ENCODE data around the gene IRAK1. TPM values are rescaled to one million over a fixed set of nuclear protein-coding genes. Genes with fewer than 3 reads are reported as not detected.
A peak's percentile ranks its signal among the peaks of the same experiment; 100 is the strongest.

The IRAK1 gene
- total RNA-seq, 2 experiments from 2014 or later = 107 to 112 TPM

GRCh38 chrX:154036513-154036912, 16.8 kb upstream of the IRAK1 start:
- Mint-ChIP-seq H3K9me3 (no peaks in the 10 kb centered on the region), H3K4me3 (no peak overlapping the region), H3K36me3 (ENCODE audit: low read depth) (peaks cover 32% of the 10 kb centered on the region), H3K27ac (no peak overlapping the region), H3K4me1 (peaks cover 26% of the 10 kb centered on the region), H3K27me3 (no peaks in the 10 kb centered on the region)
- peak; percentile 28 for DNase-seq
- CTCF ChIA-PET = interaction anchor here (0.8 to 1.0 kb wide), 2 partner anchors 10 to 24 kb away, joined by 4 to 6 read pairs; no protein-coding TSS in a partner anchor
- POLR2A ChIA-PET = no interaction called here

- Mint-ChIP-seq H3K27me3 (no peaks in the 10 kb centered on the region), H3K4me1 (peaks cover 14% of the 10 kb centered on the region), H3K36me3 (ENCODE audit: low read depth) (peaks cover 24% of the 10 kb centered on the region), H3K27ac (no peak overlapping the region), H3K4me3 (no peak overlapping the region), H3K9me3 (no peaks in the 10 kb centered on the region)
- POLR2A ChIA-PET = no interaction called here
- no peak for DNase-seq
- CTCF ChIA-PET = no interaction called here
These were observed 14.1 kb upstream of the IRAK1 start for GRCh38 chrX:154033848-154034247.

DNA sequence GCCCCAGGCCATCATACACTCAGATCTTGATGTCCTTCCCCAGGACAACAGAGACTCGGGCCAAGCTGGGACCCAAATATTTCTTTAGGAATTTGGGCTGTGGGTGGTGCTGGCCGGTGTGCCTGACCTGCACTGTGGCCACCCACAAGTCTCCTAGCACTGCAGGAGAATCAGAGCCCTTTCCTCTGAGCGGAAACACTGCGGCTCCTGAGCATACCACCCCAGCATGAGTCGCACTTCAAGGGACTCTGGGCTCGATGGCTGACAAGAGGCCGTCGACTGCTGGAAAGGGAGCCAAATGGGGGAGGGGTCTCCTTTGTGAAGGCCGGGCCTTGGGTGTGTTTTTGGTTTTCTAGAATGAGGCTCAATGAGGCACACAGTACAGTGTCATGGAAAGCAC, 13.0 kb upstream of the IRAK1 start:
- Mint-ChIP-seq H3K9me3 (no peaks in the 10 kb centered on the region), H3K36me3 (ENCODE audit: low read depth) (peaks cover 21% of the 10 kb centered on the region), H3K27me3 (no peaks in the 10 kb centered on the region), H3K27ac (no peak overlapping the region), H3K4me3 (no peak overlapping the region), H3K4me1 (peaks cover 17% of the 10 kb centered on the region)
- CTCF ChIA-PET = interaction anchor here (1.1 kb wide), 1 partner anchor 19 kb away, joined by 3 read pairs; no protein-coding TSS in a partner anchor
- POLR2A ChIA-PET = no interaction called here
- DNase-seq = no peak

DNA sequence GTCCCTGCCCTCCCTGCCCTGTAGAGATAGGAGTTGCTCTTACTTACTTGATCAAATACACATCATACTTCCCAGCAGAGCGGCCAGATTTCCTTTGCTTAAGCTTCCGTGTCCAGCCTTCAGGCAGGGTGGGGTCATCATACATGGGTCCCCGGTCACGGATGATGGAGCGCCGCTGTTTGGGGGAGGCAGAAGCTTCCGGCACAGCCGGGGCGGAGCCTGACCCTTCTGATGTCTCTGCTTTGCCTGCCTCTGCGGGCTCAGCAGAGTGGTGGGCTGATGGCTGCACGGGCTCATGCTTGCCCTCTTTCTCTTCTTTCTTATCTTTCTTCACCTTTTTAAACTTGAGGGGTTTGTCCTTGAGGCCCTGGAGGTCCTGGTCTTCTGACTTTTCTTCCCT, 12.5 kb upstream of the IRAK1 start:
- Mint-ChIP-seq H3K27me3 (no peaks in the 10 kb centered on the region), H3K4me1 (peaks cover 16% of the 10 kb centered on the region), H3K36me3 (ENCODE audit: low read depth) (peaks cover 21% of the 10 kb centered on the region), H3K27ac (no peak overlapping the region), H3K9me3 (no peaks in the 10 kb centered on the region), H3K4me3 (no peak overlapping the region)
- ChIA-PET CTCF (no interaction called here), POLR2A (no interaction called here)
- no peak for DNase-seq

GRCh38 chrX:154030715-154031305, 11.1 kb upstream of the IRAK1 start:
- H3K4me1 Mint-ChIP-seq = peaks cover 9% of the 10 kb centered on the region
- ChIA-PET CTCF (interaction anchor here (0.5 to 1.4 kb wide), 3 partner anchors 11 to 394 kb away, joined by 3 to 4 read pairs (median 3); partner anchors contain the start of gene IRAK1), POLR2A (no interaction called here)
- H3K27me3 Mint-ChIP-seq = no peaks in the 10 kb centered on the region
- no peak overlapping the region for H3K4me3 Mint-ChIP-seq
- H3K36me3 Mint-ChIP-seq (ENCODE audit: low read depth) = peaks cover 15% of the 10 kb centered on the region
- H3K27ac Mint-ChIP-seq = no peak overlapping the region
- H3K9me3 Mint-ChIP-seq = no peaks in the 10 kb centered on the region
- DNase-seq = no peak

GRCh38 chrX:154030266-154030665, 10.6 kb upstream of the IRAK1 start:
- DNase-seq = no peak
- ChIA-PET CTCF (interaction anchor here (0.8 to 1.1 kb wide), 2 partner anchors 10 to 17 kb away, joined by 3 to 4 read pairs; partner anchors contain the start of gene IRAK1), POLR2A (no interaction called here)
- Mint-ChIP-seq H3K4me3 (no peak overlapping the region), H3K36me3 (ENCODE audit: low read depth) (peaks cover 15% of the 10 kb centered on the region), H3K27ac (no peak overlapping the region), H3K9me3 (no peaks in the 10 kb centered on the region), H3K4me1 (peaks cover 9% of the 10 kb centered on the region), H3K27me3 (no peaks in the 10 kb centered on the region)

- no peak overlapping the region for H3K27ac Mint-ChIP-seq
- POLR2A ChIA-PET = no interaction called here
- DNase-seq = no peak
- CTCF ChIA-PET = interaction anchor here (0.8 to 1.1 kb wide), 2 partner anchors 9 to 16 kb away, joined by 3 to 4 read pairs; partner anchors contain the start of gene IRAK1
- no peak overlapping the region for H3K4me3 Mint-ChIP-seq
- H3K9me3 Mint-ChIP-seq = no peaks in the 10 kb centered on the region
- H3K36me3 Mint-ChIP-seq (ENCODE audit: low read depth) = peaks cover 12% of the 10 kb centered on the region
- no peaks in the 10 kb centered on the region for H3K27me3 Mint-ChIP-seq
- peaks cover 9% of the 10 kb centered on the region for H3K4me1 Mint-ChIP-seq
These were observed 9.7 kb upstream of the IRAK1 start for GRCh38 chrX:154029439-154029838.

DNA sequence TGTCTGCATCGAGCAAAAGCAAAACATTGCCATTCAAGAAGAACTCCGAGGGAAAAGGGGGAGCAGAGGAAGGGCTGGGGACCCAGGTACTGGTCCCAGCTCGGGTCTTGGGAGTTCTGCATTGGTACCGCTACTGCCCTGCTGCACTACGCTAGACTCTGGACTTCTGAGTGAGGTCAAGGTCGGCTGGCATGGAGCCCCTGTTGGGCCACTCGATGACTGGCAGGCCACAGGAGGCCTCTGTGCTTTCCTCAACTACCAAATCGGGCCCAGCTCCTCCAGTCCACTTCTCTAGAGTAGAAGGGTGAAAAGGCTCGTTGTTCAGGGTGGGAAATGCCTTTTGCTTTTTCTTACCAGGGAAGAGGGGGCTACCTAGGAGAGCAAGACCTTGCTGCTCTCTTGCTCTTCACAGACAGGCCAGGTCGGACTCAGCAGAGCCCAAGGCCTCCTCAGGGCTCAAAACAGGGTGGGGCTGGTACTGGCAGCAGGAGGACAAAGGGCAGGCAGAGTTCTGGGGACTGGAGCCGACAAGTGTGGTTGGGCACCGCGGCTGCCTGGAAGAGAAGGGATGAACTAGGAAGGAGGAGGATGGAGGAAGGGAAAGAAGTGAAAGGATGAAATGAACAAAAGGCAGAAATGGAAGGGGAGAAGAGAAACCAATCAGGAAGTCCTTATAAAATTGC, 8.9 kb upstream of the IRAK1 start:
- peaks cover 9% of the 10 kb centered on the region for H3K4me1 Mint-ChIP-seq
- no peak for DNase-seq
- H3K27ac Mint-ChIP-seq = peak overlapping the region; percentile 55
- H3K27me3 Mint-ChIP-seq = no peaks in the 10 kb centered on the region
- ChIA-PET CTCF (interaction anchor here (1.0 to 1.7 kb wide), 2 partner anchors 15 to 43 kb away, joined by 4 to 5 read pairs; no protein-coding TSS in a partner anchor), POLR2A (no interaction called here)
- H3K36me3 Mint-ChIP-seq (ENCODE audit: low read depth) = peaks cover 12% of the 10 kb centered on the region
- H3K4me3 Mint-ChIP-seq = no peak overlapping the region
- no peaks in the 10 kb centered on the region for H3K9me3 Mint-ChIP-seq

DNA sequence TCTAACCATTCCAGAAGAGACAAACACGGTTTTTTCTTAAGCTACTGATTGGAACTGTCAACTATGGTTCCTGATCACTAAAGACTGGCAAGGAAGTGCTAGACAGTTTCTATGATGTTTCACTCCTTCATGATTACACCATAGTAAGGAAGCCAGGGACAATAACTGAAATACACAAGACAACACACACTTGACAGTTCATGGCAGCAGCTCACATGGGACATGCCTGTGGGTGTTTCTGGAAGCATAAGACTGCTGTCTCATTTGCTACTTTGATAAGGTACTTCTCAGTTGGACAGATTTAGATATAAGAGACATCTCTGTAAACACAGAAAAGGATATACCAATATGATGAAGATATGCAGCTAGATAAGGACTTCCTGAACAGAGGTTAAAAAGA, 8.3 kb upstream of the IRAK1 start:
- H3K4me1 Mint-ChIP-seq = peaks cover 11% of the 10 kb centered on the region
- H3K36me3 Mint-ChIP-seq (ENCODE audit: low read depth) = peaks cover 15% of the 10 kb centered on the region
- no peak overlapping the region for H3K27ac Mint-ChIP-seq
- H3K9me3 Mint-ChIP-seq = no peaks in the 10 kb centered on the region
- no peak overlapping the region for H3K4me3 Mint-ChIP-seq
- no peak for DNase-seq
- ChIA-PET POLR2A (no interaction called here), CTCF (interaction anchor here (0.8 to 1.7 kb wide), 3 partner anchors 11 to 43 kb away, joined by 4 to 6 read pairs (median 5); no protein-coding TSS in a partner anchor)
- no peaks in the 10 kb centered on the region for H3K27me3 Mint-ChIP-seq

DNA sequence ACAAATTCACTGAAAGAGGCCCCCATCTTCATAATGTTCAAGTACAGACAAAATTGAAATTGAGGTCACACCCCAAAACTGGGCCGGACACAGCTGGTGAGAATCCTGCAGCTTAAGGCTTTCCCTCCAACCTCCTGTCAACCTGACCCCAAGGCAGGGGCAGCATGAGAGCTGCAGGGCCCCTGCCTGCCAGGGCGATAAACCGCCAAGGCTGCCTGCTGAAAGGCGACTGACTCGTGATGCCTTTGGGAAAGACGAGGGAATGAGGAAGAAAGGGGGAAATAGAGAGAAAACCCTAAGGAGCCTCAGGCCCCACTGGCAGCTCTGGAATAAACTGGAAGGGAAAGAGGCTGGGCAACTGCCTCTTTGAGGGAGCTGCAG, 7.3 kb upstream of the IRAK1 start:
- POLR2A ChIA-PET = no interaction called here
- no peaks in the 10 kb centered on the region for H3K27me3 Mint-ChIP-seq
- H3K4me1 Mint-ChIP-seq = peaks cover 13% of the 10 kb centered on the region
- no peak overlapping the region for H3K27ac Mint-ChIP-seq
- DNase-seq = no peak
- H3K36me3 Mint-ChIP-seq (ENCODE audit: low read depth) = peaks cover 12% of the 10 kb centered on the region
- CTCF ChIA-PET = interaction anchor here (0.8 to 2.9 kb wide), 4 partner anchors 8 to 44 kb away, joined by 3 to 15 read pairs (median 5); no protein-coding TSS in a partner anchor
- no peak overlapping the region for H3K4me3 Mint-ChIP-seq
- H3K9me3 Mint-ChIP-seq = no peaks in the 10 kb centered on the region

GRCh38 chrX:154026136-154027021, 6.7 kb upstream of the IRAK1 start:
- Mint-ChIP-seq H3K36me3 (ENCODE audit: low read depth) (peaks cover 5% of the 10 kb centered on the region), H3K27me3 (no peaks in the 10 kb centered on the region), H3K27ac (no peak overlapping the region), H3K4me3 (no peak overlapping the region), H3K4me1 (peaks cover 15% of the 10 kb centered on the region), H3K9me3 (no peaks in the 10 kb centered on the region)
- ChIA-PET POLR2A (no interaction called here), CTCF (interaction anchor here (0.8 to 2.9 kb wide), 4 partner anchors 8 to 44 kb away, joined by 3 to 15 read pairs (median 5); no protein-coding TSS in a partner anchor)
- DNase-seq = no peak

DNA sequence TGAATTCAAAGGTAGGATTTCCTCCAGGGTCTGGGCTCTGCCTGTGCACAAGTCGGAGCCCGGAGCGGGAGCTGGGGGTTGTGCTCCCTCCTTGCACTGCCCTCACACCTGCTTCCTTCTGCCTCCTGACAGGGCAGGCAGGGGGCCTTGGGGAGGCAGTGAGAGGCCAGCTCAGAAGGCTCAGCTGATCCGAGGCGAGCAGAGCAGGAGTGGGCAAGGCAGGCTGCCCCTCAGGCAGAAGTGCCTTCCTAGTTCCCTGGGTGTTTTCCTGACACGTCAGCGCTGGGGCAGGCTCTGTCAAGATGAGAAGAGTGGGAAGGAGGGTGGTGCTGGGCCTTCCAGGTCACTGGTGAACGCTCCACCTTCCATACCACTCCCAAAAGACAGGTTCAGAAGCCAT, 5.5 kb upstream of the IRAK1 start:
- H3K9me3 Mint-ChIP-seq = no peaks in the 10 kb centered on the region
- no peak overlapping the region for H3K4me3 Mint-ChIP-seq
- H3K27me3 Mint-ChIP-seq = no peaks in the 10 kb centered on the region
- POLR2A ChIA-PET = no interaction called here
- DNase-seq = no peak
- H3K27ac Mint-ChIP-seq = no peak overlapping the region
- CTCF ChIA-PET = interaction anchor here (1.9 to 2.9 kb wide), 2 partner anchors 11 kb away, joined by 6 to 15 read pairs; no protein-coding TSS in a partner anchor
- H3K4me1 Mint-ChIP-seq = peaks cover 26% of the 10 kb centered on the region
- H3K36me3 Mint-ChIP-seq (ENCODE audit: low read depth) = peaks cover 3% of the 10 kb centered on the region
